HEK293 (cell line): Measurements from ENCODE around the gene CCDC190.

ENCODE experiments used
- PRDM10 ChIP-seq: fragments of 450-650 bp; formaldehyde crosslinking; IDR thresholded peaks from 2 replicates; pipeline ENCODE4 v1.5.1; 2016; ENCODE audit warnings: missing biosample characterization, missing genetic modification characterization
- TCF7L2 ChIP-seq: IDR thresholded peaks from 2 replicates; pipeline ENCODE4 v1.6.1; 2011; ENCODE audit warnings: low read depth, mild to moderate bottlenecking, inconsistent platforms, low read length, moderate library complexity, borderline replicate concordance

DNA sequence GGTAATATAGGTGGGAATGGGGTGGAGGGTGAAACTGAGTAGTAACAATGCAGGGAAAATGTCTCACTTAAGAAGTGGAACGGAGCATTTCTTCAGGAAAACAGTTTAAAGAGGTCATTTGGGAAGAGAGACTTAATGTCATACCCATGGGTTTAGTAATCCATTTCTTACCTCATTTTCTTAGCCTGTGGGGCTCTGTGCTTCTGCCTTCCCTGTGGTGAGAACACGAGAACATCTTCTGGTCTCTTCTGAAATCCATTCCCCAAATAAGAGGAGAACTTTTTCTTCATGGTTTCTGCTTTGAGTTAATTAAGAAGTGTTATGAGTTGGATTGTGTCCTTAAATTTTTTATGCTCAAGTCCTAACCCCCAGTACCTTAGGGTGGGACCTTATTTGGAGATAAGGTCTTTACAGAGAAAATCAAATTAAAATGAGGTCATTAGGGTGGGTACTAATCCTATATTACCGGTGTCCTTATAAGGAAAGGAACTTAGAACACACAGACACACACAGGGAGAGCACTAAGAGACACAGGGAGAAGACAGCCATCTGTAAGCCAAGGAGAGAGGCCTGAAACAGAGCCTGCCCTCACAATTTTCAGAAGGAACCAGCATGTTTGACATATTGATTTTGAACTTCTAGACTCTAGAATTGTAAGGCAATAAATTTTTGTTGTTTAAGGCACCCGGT lies 5.4 kb downstream of the CCDC190 start:
- TF ChIP-seq PRDM10 (tag by site-specific recombination) (no peak), TCF7L2 (no peak)
